ENCODE data around the gene SLC9C2. TPM values are rescaled to one million over a fixed set of nuclear protein-coding genes. Genes with fewer than 3 reads are reported as not detected.
"Not testable (repeated sequence)": the region's sequence is repeated elsewhere in the genome, so short reads cannot be mapped to it uniquely, and the experiment has no call there.

SLC9C2 gene
- total RNA-seq, 2 experiments from 2014 or later = not detected

DNA sequence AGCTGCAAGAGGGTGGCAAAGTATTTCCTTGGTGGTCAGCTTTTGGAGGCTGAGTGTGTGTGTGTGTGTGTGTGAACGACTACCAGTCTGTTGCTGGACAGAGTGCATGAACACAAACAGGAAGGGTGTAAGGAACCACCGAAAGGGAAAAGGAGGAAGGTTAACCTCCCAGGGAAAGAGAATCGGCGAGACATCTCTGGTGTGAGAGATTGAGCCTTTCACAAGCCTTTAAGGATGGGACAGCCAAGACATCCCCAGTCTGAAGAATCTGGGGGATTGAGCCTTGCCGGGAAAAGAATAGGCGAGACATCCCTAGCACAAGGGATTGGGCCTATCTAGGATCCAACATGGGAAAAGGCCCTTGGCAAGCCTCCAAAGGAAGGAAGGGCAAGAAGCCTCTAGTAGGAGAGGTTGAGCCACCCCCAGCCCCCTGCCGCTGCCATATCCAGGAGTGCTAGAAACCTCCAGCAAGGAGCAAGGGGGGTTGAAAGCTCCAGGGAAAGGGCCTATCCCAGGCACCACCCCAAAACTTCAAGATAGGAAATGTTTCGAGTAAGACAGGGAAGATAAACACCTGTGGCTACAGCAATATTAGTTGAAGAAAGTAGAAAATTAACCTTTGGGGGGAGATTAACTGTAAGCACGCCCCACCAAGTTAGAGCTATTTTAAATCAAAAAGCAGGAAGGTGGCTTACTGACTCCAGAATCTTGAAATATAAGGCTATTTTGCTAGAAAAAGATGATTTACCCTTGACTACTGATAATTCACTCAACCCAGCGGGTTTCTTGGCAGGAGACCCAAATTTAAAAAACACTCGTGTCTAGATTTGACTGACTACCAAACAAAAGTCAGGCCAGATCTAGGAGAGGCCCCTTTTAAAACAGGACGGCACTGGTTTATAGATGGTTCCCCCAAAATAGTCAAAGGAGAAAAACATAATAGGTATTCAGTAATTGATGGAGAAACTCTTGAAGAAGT lies 35.5 kb upstream of the SLC9C2 start:
- Histone ChIP-seq H3K4me1 (ENCODE audit: insufficient read depth, low read length) (no peaks in the 10 kb centered on the region), H3K36me3 (ENCODE audit: insufficient read depth, low read length) (no peaks in the 10 kb centered on the region), H3K27me3 (ENCODE audit: control insufficient read depth in 1 of 2, insufficient read depth in 2 of 2, low read length in 2 of 2) (no peaks in the 10 kb centered on the region), H3K4me3 (ENCODE audit: low read length) (no peak overlapping the region), H3K9me3 (ENCODE audit: control insufficient read depth in 1 of 2, insufficient read depth in 1 of 2, low read length in 2 of 2) (peaks cover 0 to 6% of the 10 kb centered on the region in 2 experiments), H3K27ac (ENCODE audit: low read depth in 1 of 2, low read length in 2 of 2) (no peak overlapping the region)
- DNase-seq (no peak), ATAC-seq (ENCODE audit: poor library complexity) (no peak)
- H3K9me3 Mint-ChIP-seq = peaks cover 3% of the 10 kb centered on the region
- no peaks in the 10 kb centered on the region for H3K36me3 Mint-ChIP-seq (ENCODE audit: low read depth)
- H3K4me3 Mint-ChIP-seq = no peak overlapping the region
- intact Hi-C loops (cut with DNase I, micrococcal nuclease) = no loop called here
- H3K4me1 Mint-ChIP-seq (ENCODE audit: low read depth) = no peaks in the 10 kb centered on the region
- H3K27ac Mint-ChIP-seq = no peak overlapping the region
- no peaks in the 10 kb centered on the region for H3K27me3 Mint-ChIP-seq
- POLR2A ChIA-PET = no interaction called here
- TF ChIP-seq, protein P1, sequence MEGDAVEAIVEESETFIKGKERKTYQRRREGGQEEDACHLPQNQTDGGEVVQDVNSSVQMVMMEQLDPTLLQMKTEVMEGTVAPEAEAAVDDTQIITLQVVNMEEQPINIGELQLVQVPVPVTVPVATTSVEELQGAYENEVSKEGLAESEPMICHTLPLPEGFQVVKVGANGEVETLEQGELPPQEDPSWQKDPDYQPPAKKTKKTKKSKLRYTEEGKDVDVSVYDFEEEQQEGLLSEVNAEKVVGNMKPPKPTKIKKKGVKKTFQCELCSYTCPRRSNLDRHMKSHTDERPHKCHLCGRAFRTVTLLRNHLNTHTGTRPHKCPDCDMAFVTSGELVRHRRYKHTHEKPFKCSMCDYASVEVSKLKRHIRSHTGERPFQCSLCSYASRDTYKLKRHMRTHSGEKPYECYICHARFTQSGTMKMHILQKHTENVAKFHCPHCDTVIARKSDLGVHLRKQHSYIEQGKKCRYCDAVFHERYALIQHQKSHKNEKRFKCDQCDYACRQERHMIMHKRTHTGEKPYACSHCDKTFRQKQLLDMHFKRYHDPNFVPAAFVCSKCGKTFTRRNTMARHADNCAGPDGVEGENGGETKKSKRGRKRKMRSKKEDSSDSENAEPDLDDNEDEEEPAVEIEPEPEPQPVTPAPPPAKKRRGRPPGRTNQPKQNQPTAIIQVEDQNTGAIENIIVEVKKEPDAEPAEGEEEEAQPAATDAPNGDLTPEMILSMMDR (IDR thresholded peaks at IDR 0.05) = no peak
- CTCF ChIA-PET = no interaction called here

- H3K4me1 ChIP-seq (ENCODE audit: insufficient read depth, low read length); H3K27ac Mint-ChIP-seq; H3K27ac ChIP-seq (ENCODE audit: low read depth in 1 of 2, low read length in 2 of 2); H3K36me3 Mint-ChIP-seq (ENCODE audit: low read depth); H3K9me3 ChIP-seq (ENCODE audit: control insufficient read depth in 1 of 2, insufficient read depth in 1 of 2, low read length in 2 of 2); H3K4me1 Mint-ChIP-seq (ENCODE audit: low read depth); H3K9me3 Mint-ChIP-seq; H3K27me3 ChIP-seq (ENCODE audit: control insufficient read depth in 1 of 2, insufficient read depth in 2 of 2, low read length in 2 of 2); intact Hi-C loops (cut with DNase I, micrococcal nuclease); DNase-seq; ATAC-seq (ENCODE audit: poor library complexity); H3K4me3 Mint-ChIP-seq; H3K4me3 ChIP-seq (ENCODE audit: low read length); H3K27me3 Mint-ChIP-seq; H3K36me3 ChIP-seq (ENCODE audit: insufficient read depth, low read length); POLR2A ChIA-PET: not testable (repeated sequence)
- CTCF ChIA-PET = interaction anchor here (1.5 kb wide), 1 partner anchor 9 kb away, joined by 6 read pairs; no protein-coding TSS in a partner anchor
Observed at GRCh38 chr1:173637236-173638042, 34.6 kb upstream of the SLC9C2 start.

DNA sequence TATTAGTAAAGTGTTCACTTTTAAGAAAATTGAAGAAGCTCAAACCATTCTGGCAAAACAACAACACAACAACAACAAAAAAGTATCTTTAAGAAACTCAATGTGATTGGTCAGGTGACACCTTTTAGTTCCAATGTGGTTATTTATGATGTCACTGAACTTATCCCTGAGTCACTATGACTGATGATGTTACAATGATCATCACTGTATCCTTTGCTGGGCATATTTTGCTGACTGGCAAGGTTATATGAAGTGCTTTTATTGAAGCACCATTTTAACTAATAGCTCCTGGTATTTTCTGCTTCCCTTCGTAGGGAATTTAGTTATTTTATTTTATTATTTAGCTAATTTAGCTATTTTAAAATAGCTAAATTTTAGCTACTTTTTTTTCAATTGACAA lies 32.2 kb upstream of the SLC9C2 start, which contains the start of gene TEX50:
Gene TEX50 (plus strand): TSS at position 223 of the 400 bp plus-strand sequence. CDS start 184 bp downstream, outside the sequence.
- no peak within 1 kb of the TSS for H3K4me3 ChIP-seq (ENCODE audit: low read length)
- ChIA-PET POLR2A (no interaction called here), CTCF (no interaction called here)
- ATAC-seq (ENCODE audit: poor library complexity) = no peak
- peaks cover 3% of the 10 kb centered on the region for H3K9me3 Mint-ChIP-seq
- H3K27me3 ChIP-seq (ENCODE audit: control insufficient read depth in 1 of 2, insufficient read depth in 2 of 2, low read length in 2 of 2) = no peaks in the 10 kb centered on the region
- H3K36me3 ChIP-seq (ENCODE audit: insufficient read depth, low read length) = no peaks in the 10 kb centered on the region
- intact Hi-C loops (cut with DNase I, micrococcal nuclease) = no loop called here
- no peaks in the 10 kb centered on the region for H3K27me3 Mint-ChIP-seq
- no peak for DNase-seq
- peaks cover 0 to 6% of the 10 kb centered on the region in 2 experiments for H3K9me3 ChIP-seq (ENCODE audit: control insufficient read depth in 1 of 2, insufficient read depth in 1 of 2, low read length in 2 of 2)
- H3K36me3 Mint-ChIP-seq (ENCODE audit: low read depth) = no peaks in the 10 kb centered on the region
- no peaks in the 10 kb centered on the region for H3K4me1 Mint-ChIP-seq (ENCODE audit: low read depth)
- H3K4me3 Mint-ChIP-seq = no peak within 1 kb of the TSS
- H3K27ac ChIP-seq (ENCODE audit: low read depth in 1 of 2, low read length in 2 of 2) = no peak within 1 kb of the TSS
- H3K27ac Mint-ChIP-seq = no peak within 1 kb of the TSS
- TF ChIP-seq, protein P1 (IDR thresholded peaks at IDR 0.05) = no peak
- H3K4me1 ChIP-seq (ENCODE audit: insufficient read depth, low read length) = no peaks in the 10 kb centered on the region
